GM18951 (cell line): ENCODE data around the gene RAP2A.

Experiments
- POLR2A ChIP-seq: IDR thresholded peaks from 4 replicates; pipeline ENCODE4 v1.6.1; 2011; ENCODE audit warnings: mild to moderate bottlenecking; ENCODE audit not compliant: insufficient read length, insufficient read depth; ENCODE audit errors: extremely low read depth
- in situ Hi-C: fragments of 300-500 bp; cut with MboI; formaldehyde crosslinking; loops from one replicate; pipeline ENCODE4 v1.12.0; 2022; ENCODE audit warnings: low sequenced_read_pairs, mixed read lengths, inconsistent platforms; ENCODE audit not compliant: unreplicated experiment

RAP2A gene

GRCh38 chr13:97477844-97478243, 43.9 kb downstream of the RAP2A start:
- in situ Hi-C loops, result no loop called here
- no peak for TF ChIP-seq POLR2A

DNA sequence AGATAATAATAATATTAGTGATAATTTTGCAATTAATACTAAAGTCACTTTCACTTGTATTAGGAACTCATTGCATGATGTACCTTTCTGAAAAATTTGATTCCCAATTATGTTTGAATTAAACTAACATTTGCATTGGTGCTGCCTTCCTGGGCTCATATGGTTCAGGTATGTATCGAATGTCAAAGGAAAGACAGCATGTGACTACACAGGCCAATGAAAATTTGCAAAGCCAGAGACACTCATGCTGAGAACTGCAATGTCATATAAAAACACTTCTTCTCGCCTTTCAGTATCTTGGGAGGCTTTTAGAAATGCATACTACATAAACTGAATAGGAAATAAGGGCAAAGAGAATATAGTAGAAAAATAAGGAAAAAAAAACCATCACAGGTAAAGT, 44.3 kb downstream of the RAP2A start:
- in situ Hi-C loops, result no loop called here
- TF ChIP-seq POLR2A, result no peak

GRCh38 chr13:97483465-97483864, 49.5 kb downstream of the RAP2A start:
- in situ Hi-C loops, result no loop called here
- no peak for TF ChIP-seq POLR2A

DNA sequence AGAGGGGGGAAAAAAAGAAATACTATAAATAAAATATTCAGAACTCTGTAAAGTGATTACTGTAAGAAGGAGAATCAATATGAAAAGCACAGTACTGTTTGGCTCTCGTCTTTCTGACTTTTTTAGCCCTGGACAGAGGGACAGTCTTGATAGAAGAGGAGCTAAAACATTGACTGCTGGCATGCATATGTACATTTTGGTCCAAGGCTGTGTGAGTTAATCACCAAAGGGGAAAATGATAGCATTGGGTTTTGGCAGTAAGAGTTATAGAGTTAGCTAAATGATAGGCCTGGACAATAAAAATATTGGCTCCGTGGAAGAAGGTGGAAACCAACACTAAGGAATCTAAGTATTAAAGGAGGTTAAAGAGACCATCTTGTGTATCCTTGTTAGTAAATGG, 50.3 kb downstream of the RAP2A start:
- in situ Hi-C loops, result no loop called here
- TF ChIP-seq POLR2A, result no peak

GRCh38 chr13:97485320-97485719, 51.4 kb downstream of the RAP2A start:
- in situ Hi-C loops, result no loop called here
- no peak for TF ChIP-seq POLR2A

DNA sequence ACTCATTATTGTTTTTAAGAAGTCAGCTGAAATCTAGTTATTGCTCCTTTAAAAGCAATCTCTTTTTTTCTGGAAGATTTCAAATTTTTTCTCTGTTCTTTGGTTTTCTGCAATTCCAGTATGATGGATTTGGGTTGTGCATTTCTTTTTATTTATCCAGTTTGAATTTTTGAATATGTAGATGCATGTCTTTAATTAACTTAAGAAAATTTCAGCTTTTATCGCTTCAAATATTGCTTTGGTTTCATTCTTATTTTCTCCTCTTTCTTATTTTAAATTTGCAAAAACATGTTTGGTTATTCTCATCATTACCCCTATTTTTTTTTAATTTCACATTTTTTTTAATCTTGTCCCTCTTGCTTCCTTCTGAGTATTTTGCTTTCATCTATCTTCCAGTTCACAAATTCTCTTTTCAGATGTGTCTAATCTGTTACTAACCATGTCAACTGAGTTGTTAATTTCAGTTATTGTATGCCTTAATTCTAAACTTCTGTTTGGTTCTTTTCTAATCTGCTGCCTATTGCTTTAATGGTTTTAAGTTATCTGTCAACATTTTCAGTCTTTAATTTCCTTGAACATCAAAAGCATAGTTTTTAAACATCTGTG, 56.8 kb downstream of the RAP2A start:
- in situ Hi-C loops, result no loop called here
- TF ChIP-seq POLR2A, result no peak

DNA sequence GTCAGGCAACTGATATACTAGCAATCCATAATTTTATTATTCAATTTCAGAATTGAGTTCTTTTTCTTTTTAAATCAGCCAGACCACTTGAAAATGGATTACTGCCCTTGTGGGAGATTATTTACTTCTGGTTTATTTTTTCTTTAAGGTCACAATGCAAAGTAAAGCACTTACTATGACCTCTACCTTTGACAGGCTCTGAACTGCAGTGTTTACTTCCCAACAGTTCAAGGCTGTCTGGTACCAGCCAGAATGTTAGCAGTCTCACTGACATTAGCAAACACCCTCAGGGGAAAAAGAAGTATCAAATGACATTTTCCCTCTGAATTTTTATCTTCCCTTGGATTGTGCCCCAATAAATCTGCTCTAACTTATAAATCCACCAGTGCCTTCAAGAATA, 57.5 kb downstream of the RAP2A start:
- no peak for TF ChIP-seq POLR2A
- in situ Hi-C loops, result no loop called here

DNA sequence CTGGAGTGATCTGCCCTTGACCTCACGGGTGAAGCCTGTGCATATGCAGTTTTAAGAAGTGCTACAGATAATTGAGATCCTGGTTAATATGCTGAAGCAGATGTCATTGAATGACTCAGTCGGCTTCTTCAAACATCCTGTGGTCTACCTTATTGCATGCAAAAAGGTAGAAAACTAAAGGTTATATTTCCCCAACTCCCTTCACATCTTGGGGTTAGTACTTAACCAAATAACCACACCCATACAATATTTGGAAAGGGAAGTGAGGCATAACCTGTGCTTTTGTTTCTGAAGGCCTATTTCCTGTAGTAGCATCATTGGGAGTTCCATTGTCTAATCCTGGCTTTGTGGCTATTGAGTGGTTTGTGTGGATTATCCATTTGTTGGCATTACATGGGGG, 58.3 kb downstream of the RAP2A start:
- in situ Hi-C loops, result no loop called here
- TF ChIP-seq POLR2A, result no peak

DNA sequence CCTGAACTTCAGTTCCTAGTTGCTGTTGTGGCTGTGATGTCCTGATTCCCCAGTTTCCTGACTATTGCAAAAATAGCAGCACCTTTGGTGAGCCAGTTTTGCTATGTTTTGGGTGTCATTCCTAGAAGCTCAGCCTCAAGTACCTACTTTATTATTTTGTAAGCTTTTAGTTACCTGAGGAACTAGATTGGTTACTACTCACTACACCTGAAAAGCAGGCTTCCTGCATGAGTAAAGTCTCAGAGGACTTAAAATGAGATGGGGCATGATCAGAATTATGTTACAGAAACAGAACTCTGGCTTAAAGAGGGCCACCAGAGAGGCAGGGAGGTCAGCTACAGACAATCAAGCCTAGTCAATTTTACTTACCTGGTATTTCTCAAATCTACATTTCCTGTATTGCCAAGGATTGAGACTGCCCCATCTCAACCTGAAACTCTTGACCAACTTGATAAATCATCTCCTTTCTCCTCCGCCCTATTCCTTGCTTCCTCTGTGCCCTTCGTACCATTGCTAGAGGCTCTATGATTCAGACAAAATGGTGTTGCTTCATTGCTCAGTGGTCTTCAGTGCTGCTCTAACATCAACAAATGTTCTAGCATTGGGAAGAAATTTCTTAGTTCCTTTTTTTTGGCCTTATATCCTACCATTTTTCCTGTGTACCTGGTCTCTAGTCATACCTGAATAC, 58.9 kb downstream of the RAP2A start:
- in situ Hi-C loops, result no loop called here

DNA sequence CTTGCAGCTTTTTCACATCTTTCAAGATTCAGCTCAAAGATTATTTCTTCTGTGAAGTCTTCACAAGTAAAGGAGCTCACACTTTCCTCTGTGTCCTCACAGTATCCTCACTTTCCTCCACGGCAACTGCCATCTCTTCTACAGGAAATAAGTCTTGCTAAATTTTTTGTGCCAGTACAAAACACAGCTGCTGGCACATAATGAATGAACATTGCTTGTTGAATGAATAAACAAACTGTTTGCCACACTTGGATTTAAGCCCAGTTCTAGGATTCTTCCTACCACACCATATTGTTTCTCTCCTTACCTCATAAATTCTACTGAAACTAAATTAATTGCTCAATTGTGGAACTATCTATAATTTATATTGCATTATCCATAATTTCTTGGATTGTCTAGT, 59.5 kb downstream of the RAP2A start:
- no peak for TF ChIP-seq POLR2A
- in situ Hi-C loops, result no loop called here

More for the DNA sequence above, 58.9 kb downstream of the RAP2A start:
- TF ChIP-seq POLR2A, result no peak

GRCh38 chr13:97495678-97496077, 61.7 kb downstream of the RAP2A start:
- TF ChIP-seq POLR2A, result no peak
- in situ Hi-C loops, result no loop called here

- in situ Hi-C loops, result no loop called here
- TF ChIP-seq POLR2A, result no peak
Measured at GRCh38 chr13:97496511-97496910, 62.5 kb downstream of the RAP2A start.

GRCh38 chr13:97497400-97497799, 63.4 kb downstream of the RAP2A start:
- no peak for TF ChIP-seq POLR2A
- in situ Hi-C loops, result no loop called here

DNA sequence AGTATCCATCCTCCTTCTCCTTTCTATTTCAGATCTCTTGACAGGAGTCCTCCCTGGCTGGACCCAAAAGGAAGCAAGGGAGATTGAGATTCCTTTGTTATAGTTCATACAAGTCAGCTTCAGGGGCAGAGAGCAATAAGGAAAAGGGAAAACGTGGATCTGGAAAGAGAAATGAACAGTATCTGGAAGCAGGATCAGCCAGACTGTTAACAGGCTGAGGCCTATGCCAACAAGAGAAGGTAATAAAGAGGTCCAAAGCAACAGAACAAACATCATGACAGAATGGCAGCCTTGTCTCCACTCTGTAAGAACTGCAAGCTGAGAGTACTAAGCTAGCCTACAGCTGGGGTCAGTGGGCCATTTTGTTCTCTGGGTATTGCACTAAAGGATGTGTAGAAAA, 64.5 kb downstream of the RAP2A start:
- in situ Hi-C loops, result no loop called here
- no peak for TF ChIP-seq POLR2A
